NOMO-1 (cell line): ENCODE data around the gene PRKD2.
A peak's percentile ranks its signal among the peaks of the same experiment; 100 is the strongest.

ENCODE experiments used
- DNase-seq, 2 experiments: peaks; one replicate each; lab custom pipeline; 2025; ENCODE audit not compliant: unreplicated experiment in 2 of 2; lab: John Stamatoyannopoulos, UW

Gene PRKD2

DNA sequence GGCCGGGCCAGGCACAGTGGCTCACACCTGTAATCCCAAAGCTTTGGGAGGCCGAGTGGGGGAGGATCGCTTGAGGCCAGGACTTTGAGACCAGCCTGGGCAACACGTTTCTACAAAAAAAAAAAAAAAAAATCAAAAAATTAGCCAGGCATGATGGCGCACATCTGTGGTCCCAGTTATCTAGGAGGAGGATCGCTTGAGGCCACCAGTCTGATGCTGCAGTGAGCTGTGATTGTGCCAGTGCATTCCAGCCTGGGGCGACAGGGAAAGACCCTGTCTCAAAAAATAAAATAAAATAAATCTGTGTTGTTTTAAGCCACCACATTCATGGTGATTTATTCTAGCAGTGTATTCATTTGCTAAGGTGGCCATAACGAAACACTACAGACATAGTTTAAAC, 51.8 kb downstream of the PRKD2 start:
- no peak for DNase-seq

DNA sequence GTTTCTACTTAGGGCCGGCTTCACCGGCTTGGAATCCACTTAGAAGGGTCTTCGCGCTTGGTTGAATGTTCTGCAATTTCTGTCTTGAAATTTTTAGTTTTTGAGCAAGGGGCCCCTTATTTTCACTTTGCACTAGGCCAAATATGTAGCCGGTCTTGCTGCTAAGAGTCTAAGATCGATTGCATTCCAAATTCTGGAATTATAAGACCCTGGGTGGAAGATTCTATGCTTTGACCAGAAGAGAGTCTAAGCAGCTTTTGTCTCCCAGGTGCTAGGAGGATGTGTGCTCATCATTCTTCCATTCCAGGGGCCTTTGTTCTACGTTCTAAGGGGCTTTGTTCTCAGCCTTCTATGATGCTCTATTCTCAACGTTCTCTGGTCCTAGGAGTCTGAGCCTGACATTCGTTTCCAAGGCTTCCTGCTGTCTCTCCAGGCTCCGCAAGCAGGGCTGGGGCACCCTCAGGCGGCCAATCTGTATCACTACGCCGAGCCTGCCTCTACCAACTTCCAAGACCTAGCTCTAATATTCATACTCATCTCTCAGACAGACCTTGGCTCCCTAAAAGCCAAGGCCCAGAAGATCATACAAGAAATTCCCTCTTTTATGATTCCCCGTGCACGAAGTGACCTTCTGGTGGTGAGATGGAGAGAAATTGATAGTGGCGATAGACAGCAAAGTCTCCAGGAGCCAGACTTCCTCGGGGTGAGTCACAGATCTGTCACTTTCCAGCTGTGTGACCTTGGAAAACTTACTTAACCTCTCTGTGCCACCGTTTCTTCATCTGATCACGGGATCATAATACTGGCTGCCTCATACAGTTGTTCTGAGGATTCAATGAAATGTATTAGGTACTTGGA, 55.0 kb downstream of the PRKD2 start:
- DNase-seq: peak; percentile 73 to 89

DNA sequence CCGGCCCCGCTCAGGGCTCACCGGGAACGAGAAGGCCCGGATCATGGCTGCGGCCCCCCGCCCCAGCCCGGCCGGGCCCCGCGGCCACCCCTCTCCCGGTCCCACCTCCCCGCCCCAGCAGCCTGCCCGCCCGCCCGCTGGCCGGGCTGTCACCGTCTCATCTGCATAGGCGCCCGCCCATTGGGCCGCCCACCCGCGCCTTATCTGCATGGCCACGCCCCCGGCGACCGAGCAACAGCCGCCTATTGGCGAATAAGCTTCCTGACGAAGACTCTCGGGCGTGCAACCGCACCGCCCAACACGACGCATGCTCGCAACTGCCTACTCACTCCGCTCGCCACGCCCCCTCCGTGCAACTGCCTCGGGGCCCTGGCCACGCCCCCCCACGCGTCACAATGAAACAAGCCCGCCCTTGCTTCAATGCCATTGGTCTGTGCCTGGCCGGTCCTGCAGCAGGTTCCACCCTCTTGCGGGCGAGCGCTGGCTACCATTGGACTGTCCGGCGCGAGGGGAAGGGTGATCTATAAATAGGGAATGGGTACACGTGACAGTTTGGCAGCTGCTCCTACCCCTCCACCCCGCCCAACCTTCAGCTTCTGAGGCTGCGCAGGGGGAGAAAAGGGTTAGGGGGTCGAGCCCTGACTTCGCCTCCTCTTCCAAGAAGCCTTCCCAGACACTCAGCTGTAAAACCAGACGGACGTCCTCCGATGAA, 55.7 kb downstream of the PRKD2 start, which contains the start of gene DACT3:
Gene DACT3, minus strand, starts transcription at position 163 of the 712 bp plus-strand sequence. Its CDS starts 118 bp downstream, at position 45.
- peak; percentile 99 to 100 for DNase-seq

DNA sequence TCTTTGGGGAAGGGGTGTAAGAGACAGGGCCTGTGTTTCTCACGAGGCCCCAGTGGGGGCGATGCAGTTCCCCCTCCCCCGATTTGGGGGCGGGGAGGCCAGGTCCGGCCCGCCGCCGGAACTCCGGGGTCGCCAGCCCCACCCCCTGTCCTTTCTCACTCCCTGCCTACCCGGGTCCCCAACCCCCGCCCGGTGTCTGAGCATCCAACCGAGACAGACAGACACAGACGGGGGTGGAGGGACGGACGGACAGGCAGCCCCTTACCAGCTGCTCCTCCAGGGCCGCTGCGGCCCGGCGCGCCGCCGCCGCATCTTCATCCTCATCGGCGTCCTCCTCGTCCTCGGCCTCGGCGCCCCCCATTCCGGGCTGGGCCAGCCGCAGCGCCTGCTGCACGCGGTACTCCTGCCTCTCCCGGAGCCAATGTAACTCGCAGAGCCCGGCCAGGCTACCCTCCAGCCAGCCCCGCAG, 56.3 kb downstream of the PRKD2 start:
- no peak for DNase-seq

DNA sequence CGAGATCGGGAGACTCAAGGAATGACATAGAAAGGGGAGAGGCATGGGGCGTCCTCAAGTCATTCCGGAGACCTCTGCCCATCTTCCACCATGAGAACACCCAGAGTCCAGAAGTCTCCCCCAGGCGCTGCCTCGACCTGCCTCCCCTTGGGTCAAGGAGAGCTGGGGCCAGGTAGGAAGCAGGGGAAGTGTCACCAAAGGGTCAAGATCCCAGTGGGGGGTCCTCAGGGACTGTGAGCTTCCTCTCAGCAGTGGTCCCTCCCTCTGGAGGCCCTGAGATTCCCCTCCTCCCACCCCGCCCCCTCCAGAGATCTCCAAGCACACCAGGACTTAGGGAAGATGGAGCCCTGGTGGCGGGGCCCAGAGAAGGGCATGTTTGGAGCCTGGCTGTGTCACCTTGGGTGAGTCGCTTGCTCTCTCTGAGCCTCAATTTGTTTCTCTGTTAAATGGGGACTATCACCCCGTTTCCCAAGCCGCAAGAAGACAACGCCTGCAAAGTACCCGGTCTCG, 56.9 kb downstream of the PRKD2 start:
- no peak for DNase-seq

DNA sequence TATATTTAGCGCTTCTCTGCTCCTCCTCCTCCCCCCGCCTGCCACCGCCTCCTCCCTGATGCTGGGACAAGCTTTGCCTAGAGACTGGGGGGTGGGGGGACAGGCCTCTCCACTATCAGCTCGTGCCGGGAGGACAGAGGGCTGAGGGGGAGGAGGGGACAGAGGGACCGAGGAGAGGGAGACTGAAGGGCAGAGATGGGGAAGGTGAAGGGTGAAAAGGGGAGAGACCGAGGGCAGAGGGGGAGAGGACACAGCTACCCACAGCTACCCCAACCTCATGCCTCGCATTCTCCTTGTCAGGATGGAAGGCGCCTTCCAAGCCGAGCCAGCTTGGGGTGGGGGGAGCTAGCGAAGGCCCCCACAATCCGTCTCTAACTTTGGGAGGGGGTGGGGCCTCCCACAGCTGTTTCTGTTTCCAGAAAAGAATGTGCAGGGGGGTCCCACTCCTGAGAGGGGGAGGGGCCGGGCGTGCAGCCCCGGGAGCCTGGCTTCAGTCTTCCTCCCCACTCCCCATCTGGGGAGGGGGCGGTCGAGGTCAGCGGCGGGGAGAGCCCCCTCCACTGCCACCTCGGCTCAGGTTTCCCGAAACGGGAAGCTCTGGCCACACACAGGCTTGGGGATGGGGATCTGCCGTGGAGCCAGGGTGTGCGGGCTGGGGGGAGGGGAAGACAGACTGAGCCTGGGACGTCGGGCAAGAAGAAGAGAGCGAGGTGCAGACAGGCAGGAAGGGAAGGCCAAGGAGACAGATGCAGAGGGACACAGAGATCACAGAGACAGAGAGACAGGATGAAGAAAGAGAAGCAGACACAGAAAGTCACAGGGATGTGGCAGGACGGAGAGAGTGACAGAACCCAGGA, 57.5 kb downstream of the PRKD2 start:
- DNase-seq: no peak

DNA sequence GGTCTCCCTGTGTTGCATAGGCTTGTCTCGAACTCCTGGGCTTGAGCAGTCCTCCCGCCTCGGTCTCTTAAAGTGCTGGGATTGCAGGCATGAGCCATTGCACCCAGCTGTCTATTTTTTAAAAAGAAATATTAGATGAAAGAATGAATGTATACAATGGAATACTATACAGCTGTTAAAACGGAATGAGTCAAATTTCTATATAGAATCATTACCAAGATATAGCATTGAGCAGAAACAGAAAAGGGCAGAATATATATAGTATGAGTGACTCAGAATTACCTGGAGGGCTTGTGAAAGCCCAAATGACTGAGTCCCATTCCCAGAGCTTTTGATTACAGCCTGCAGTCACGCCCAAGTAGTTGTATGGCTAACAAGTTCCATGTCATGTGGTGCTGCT, 60.4 kb downstream of the PRKD2 start:
- DNase-seq: no peak

DNA sequence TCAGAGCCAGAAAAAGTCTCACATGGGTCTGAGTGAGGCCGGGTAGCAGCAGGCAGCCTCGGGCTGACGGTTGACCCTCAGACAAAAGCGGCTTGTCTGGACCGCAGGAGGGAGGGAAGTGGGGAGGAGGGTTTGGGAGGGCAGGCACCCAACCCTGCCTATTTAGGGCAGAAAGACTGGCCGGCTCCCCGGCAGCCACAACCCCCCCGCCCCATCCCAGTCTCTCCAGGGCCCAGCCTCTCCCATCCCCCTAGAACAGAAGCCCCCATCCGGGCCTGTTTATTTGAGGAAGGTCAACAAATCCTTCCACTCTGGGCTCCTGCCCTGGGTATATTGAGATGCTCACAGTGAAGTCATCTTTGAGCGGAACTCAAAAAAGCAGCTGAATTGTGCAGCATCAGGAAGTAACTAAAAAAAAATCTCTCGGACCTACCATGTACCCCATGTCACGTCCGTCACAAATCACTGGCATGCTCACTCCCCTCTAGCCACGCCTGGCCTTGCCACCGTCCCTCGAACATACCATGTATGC, 62.2 kb downstream of the PRKD2 start:
- peak in 1 of 2 experiments; percentile 35 for DNase-seq

DNA sequence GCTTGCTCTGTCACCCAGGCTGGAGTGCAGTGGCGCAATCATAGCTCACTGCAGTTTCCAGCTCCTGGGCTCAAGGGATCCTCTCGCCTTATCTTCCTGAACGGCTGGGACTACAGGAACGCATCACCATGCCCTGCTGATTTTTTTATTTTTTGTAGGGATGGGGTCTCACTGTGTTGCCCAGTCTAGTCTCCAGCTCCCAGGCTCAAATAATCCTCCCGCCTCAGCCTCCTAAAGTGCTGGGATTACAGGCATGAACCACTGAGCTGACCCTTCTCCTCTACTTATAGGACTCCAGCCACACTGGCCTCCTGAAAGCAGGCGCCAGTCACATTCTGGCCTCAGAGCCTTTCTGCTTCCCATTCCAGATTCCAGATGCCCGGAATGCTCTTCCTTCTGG, 66.5 kb downstream of the PRKD2 start:
- no peak for DNase-seq

DNA sequence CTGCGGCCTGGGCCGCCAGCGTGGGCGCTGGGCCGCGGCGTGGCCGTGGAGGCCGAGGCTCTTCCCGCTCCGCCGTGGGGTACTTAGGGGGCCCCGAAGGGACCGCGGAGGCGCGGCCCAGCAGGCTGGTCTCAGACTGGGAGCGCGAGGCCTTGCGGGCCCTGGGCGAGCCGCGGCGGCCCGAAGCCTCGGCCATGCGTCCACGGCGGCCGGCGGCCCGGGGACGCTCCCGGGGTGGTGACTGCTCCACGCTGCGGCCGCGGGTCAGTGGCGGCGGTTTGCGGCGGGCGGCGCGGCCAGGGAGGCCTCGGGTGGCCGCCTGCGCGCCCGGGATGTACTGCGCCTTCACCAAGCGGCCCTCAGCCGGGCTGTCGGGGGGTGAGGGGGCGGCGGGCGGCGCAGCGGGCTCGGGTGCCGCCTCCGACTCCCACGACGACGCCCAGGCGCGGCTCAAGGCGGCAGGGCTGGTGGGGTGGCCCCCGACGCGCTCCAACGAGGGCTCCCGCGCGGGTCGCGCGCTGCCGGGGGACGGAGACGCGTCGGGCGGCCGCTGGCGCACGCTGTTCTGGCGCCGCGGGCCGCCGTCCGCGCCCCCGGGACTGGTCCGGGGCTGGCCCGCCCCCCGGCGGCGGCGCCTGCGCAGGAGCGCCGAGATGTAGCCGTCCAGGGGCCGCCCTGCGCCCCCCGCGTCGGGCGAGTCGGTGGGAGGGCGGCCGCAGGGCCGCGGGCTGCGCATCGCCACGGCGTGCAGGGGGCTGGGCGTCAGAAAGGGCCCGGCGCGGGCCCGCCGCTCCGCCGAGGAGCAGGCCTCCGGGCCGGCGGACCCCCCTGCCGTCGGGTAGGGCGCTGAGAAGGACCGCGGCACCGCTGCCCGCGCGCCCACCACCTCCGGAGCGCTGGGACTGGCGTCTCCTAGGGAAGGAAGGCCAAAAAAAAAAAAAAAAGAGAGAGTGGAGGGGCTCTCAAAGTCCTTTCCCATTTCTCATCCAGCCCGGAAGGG, 67.7 kb downstream of the PRKD2 start:
- no peak for DNase-seq

DNA sequence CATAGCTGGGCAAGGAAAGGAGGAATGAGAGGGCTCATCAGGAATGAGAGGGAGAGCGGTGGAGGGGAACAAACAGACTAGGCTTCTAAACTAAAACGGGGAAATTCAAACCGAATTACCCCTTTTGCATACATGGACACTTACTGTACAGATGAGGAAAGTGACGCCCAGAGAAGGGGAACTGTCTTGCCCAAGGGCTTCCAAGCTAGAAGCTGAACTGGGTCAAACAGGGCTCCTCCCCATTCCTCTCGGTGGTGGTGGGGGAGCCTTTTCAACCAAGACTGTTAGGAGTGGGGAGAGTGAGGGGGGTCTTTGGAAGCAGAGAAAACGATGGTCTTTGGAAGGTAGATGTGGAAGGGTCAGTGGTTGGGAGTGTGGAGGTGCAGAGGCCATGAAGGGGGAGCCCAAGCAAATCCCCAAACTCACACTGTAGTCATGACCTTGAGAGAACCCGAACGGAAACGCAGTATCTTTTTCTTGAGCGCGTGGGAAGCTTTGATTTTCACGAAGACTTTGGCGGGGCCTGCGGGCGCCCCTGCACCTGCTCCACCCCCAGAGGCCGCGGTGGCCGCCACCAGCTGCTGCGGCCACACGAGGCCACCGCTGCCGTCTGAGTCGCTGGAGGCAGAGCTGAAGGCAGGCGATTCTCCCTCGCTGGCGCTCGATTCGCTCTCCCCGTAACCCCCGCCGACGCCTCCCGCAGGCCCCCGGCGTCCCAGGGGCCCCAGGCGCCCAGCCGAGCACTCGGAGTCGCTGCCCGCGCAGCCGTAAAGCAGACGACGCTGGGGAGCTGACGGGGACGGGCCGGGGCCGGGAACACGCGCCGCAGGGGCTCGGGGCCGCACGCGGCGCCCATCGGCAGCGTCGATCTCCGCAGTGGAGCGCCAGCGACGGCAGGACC, 68.6 kb downstream of the PRKD2 start:
- peak in 1 of 2 experiments; percentile 40 for DNase-seq

DNA sequence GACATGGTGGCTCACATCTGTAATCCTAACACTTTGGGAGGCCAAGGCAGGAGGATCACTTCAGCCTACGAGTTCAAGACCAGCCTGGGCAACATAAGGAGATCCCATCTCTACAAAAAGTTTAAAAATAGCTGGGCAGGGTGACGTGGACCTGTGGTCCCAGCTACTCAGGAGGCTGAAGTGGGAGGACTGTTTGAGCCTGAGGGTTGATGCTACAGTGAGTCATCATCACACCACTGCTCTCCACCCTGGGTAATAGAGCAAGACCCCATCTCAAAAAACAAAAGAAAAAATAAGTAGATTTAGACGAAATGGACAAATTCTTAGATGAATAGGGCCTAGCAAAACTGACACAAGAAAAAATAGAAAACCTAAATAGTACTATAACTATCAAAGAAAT, 70.5 kb downstream of the PRKD2 start:
- no peak for DNase-seq

DNA sequence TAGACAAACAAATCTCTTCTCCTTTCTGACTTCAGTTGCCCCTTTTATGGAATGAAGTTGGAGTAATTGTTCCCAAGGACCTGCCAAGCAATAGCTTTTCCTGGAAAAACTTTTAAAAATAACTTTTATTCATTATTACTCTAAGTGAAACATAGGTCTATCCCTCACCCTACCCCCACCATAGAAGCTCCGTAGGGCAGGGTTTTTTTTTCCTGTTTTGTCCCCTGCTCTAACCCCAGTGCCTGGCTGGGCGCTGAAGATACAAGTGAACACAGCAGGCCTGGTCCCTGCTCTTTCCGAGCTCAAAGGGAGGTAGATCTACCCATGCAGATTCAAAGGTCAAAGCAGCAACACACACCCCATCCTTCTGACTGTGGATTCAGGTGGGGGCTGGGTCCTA, 72.2 kb downstream of the PRKD2 start:
- DNase-seq: no peak

DNA sequence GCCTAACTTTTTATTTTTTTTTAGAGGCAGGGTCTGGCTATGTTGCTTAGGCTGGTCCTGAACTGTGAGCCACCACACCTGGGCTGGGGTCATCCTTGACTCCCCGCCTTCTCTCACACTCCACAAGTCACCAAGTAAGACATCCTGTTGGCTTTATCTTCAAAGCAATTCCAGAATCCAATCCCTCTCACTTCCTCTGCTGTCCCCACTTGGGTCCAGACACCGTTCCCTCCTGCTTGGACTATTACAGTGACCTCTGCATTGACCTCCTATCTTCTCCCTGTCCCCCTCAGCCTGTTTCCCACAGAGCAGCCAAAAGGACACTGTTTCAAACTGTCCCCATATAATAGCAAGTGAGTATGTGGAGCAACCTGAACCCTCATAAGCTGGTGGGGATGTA, 76.3 kb downstream of the PRKD2 start:
- no peak for DNase-seq

DNA sequence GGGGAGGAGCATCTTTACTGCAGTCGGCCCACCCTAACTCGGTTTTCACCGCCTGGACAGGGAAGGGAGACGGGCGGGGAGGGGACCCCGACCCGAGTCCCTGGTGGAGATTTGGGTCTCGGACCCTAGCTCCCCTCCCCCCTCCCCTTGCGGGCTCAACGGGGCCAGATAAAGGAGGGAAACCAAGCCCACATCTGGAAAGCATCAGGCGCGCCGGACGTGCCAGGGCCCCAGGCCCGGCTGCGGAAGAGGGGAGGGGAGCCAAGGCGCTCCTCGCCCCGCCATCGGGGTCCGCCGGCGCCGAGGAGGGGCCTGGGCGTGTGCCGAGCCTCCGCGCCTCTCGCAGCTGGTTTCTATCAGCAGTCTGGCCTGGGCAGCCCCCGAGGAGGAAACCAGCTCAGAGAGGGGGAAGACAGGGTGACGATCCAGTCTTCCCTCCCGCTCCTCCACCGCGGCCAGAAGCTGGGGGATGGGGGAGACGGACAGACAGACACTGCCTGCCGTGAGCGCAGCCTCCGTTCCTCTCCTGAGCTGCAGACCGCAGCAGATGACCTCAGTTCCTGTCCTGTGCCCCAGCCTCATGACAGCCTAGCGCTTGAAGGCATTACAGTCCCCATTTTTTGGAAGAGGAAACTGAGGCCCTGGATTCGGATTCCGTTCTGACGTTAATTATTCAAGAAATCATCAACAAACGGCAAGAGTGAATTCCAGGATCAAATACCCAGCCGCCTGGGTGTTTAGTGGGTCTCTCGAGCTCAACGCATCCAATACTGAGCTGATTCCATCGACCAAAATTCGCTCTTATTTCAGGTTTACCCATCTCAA, 77.3 kb downstream of the PRKD2 start:
- peak in 1 of 2 experiments; percentile 55 for DNase-seq

DNA sequence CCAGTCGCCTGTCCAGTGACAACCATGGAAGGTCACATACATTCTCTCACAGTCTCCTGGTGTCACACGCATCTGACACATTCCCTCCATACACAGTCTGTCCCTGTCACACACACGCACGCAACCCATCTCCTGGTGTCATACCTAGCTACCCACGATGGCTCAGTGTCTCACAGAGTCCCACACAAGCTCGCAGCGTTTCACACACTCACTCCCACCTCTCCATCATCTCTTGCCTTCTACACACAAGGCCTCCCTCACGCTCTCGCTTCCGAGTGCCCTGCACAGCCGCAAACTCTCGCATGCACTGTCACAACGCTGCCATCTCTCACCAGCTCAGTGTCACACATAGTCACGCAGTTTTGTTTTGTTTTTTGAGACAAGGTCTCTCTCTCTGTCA, 79.7 kb downstream of the PRKD2 start:
- no peak for DNase-seq
